Hepatocyte (in vitro differentiated cells): ENCODE data around the gene GZF1. TPM values are rescaled to one million over a fixed set of nuclear protein-coding genes. Genes with fewer than 3 reads are reported as not detected.

Source experiments
- DNase-seq: peaks from one replicate; pipeline ENCODE4 v3.0.0-alpha.2; 2016; ENCODE audit warnings: low spot score
- H2AFZ ChIP-seq: fragments of 200-600 bp; sonication (generic); 2 replicates; pipeline ENCODE4 v1.6.0; 2016; ENCODE audit warnings: antibody characterized with exemption, mild to moderate bottlenecking
- H3K27ac ChIP-seq: fragments of 200-600 bp; sonication (generic); 2 replicates; pipeline ENCODE4 v1.5.1; 2016; ENCODE audit warnings: mild to moderate bottlenecking
- H3K27me3 ChIP-seq: fragments of 200-600 bp; sonication (generic); 2 replicates; pipeline ENCODE4 v1.6.1; 2016
- H3K36me3 ChIP-seq: fragments of 200-600 bp; sonication (generic); replicated peaks from 2 replicates; pipeline ENCODE4 v1.5.1; 2016; ENCODE audit warnings: low read depth; ENCODE audit not compliant: insufficient read depth
- H3K4me1 ChIP-seq: fragments of 200-600 bp; sonication (generic); 2 replicates; pipeline ENCODE4 v1.5.1; 2016; ENCODE audit warnings: mild to moderate bottlenecking, moderate library complexity; ENCODE audit not compliant: insufficient read depth
- H3K4me2 ChIP-seq: fragments of 200-600 bp; sonication (generic); 2 replicates; pipeline ENCODE4 v1.6.0; 2016
- H3K4me3 ChIP-seq: fragments of 200-600 bp; sonication (generic); 2 replicates; pipeline ENCODE4 v1.5.1; 2016; ENCODE audit warnings: mild to moderate bottlenecking
- H3K79me2 ChIP-seq: fragments of 200-600 bp; sonication (generic); 2 replicates; pipeline ENCODE4 v1.6.0; 2017; ENCODE audit warnings: mild to moderate bottlenecking
- H3K9me2 ChIP-seq: fragments of 200-600 bp; sonication (generic); replicated peaks from 2 replicates; pipeline ENCODE4 v1.6.0; 2017; ENCODE audit warnings: mild to moderate bottlenecking; ENCODE audit not compliant: insufficient read depth
- H3K9me3 ChIP-seq: fragments of 200-600 bp; sonication (generic); 2 replicates; pipeline ENCODE4 v1.5.1; 2016; ENCODE audit warnings: low read depth, mild to moderate bottlenecking
- H4K20me1 ChIP-seq: fragments of 200-600 bp; sonication (generic); 2 replicates; pipeline ENCODE4 v1.6.0; 2016; ENCODE audit warnings: mild to moderate bottlenecking; ENCODE audit not compliant: insufficient read depth, poor library complexity, severe bottlenecking
- CTCF ChIP-seq: fragments of 200-600 bp; sonication (generic); IDR thresholded peaks from 2 replicates; pipeline ENCODE4 v1.5.1; 2016; ENCODE audit warnings: antibody characterized with exemption, mild to moderate bottlenecking; ENCODE audit not compliant: poor library complexity
- EZH2 ChIP-seq: fragments of 200-600 bp; sonication (generic); IDR thresholded peaks from 2 replicates; pipeline ENCODE4 v1.6.1; 2016; ENCODE audit warnings: antibody characterized with exemption, mild to moderate bottlenecking, borderline replicate concordance
- EZH2phosphoT487 ChIP-seq: fragments of 200-600 bp; sonication (generic); IDR thresholded peaks from one replicate; pipeline ENCODE4 v1.6.1; 2018; ENCODE audit warnings: antibody characterized with exemption, mild to moderate bottlenecking, low read depth, moderate library complexity; ENCODE audit not compliant: unreplicated experiment, severe bottlenecking
- WGBS: methylation state at CpG from one replicate; pipeline ENCODE4 v1.1.6; 2016; ENCODE audit warnings: low lambda C conversion rate; ENCODE audit errors: missing lambda C conversion rate; 5-methylcytosine and 5-hydroxymethylcytosine counted together
- polyA plus RNA-seq: library from polyadenylated mRNA; unstranded; fragments of >200 nt; fragmentation: Nextera tagmentation; extraction: Ambion mirVana; gene quantifications from 2 replicates; pipeline ENCODE4 v1.2.1, GENCODE V29; 2016
- total RNA-seq: library from RNA; depleted of rRNA; stranded (reverse); fragments of >200 nt; gene quantifications from 2 replicates; pipeline ENCODE4 v1.2.3, GENCODE V29; 2014

Gene GZF1
- total and polyA plus RNA-seq, 2 experiments from 2014 or later, result 8.8 to 17.8 TPM

GRCh38 chr20:23315099-23315498 lies 46.9 kb upstream of the GZF1 start:
- Histone ChIP-seq H3K36me3 (no peaks in the 10 kb centered on the region), H3K4me3 (no peak overlapping the region), H3K9me2 (no peaks in the 10 kb centered on the region), H4K20me1 (no peaks in the 10 kb centered on the region), H3K79me2 (no peaks in the 10 kb centered on the region), H3K27me3 (no peaks in the 10 kb centered on the region), H3K4me1 (no peaks in the 10 kb centered on the region), H3K9me3 (no peaks in the 10 kb centered on the region), H3K4me2 (no peak overlapping the region), H3K27ac (no peak overlapping the region), H2AFZ (no peak overlapping the region)
- TF ChIP-seq CTCF, result no peak
- TF ChIP-seq EZH2phosphoT487, result no peak
- no peak for TF ChIP-seq EZH2
- no peak for DNase-seq
- WGBS, result 81% methylated on average over 9 of the region's 9 CpGs

- no peak for TF ChIP-seq EZH2phosphoT487
- no peak for TF ChIP-seq CTCF
- Histone ChIP-seq H2AFZ (no peak overlapping the region), H3K79me2 (no peaks in the 10 kb centered on the region), H3K4me1 (no peaks in the 10 kb centered on the region), H3K36me3 (no peaks in the 10 kb centered on the region), H3K9me2 (no peaks in the 10 kb centered on the region), H3K4me3 (no peak overlapping the region), H3K27me3 (no peaks in the 10 kb centered on the region), H3K9me3 (no peaks in the 10 kb centered on the region), H3K4me2 (no peak overlapping the region), H3K27ac (no peak overlapping the region), H4K20me1 (no peaks in the 10 kb centered on the region)
- 100% methylated on average over 3 of the region's 3 CpGs for WGBS
- DNase-seq, result no peak
Measured at GRCh38 chr20:23316626-23317025, 45.4 kb upstream of the GZF1 start.

GRCh38 chr20:23317081-23317480 lies 44.9 kb upstream of the GZF1 start:
- TF ChIP-seq EZH2 (no peak), CTCF (no peak), EZH2phosphoT487 (no peak)
- Histone ChIP-seq H3K4me1 (no peaks in the 10 kb centered on the region), H3K4me2 (no peak overlapping the region), H3K27ac (no peak overlapping the region), H3K9me2 (no peaks in the 10 kb centered on the region), H4K20me1 (no peaks in the 10 kb centered on the region), H3K79me2 (no peaks in the 10 kb centered on the region), H2AFZ (no peak overlapping the region), H3K9me3 (no peaks in the 10 kb centered on the region), H3K27me3 (no peaks in the 10 kb centered on the region), H3K4me3 (no peak overlapping the region), H3K36me3 (no peaks in the 10 kb centered on the region)
- no peak for DNase-seq
- WGBS, result 92% methylated on average over 5 of the region's 5 CpGs

GRCh38 chr20:23318347-23318746 lies 43.6 kb upstream of the GZF1 start:
- no peaks in the 10 kb centered on the region for H3K4me1 ChIP-seq
- H3K9me2 ChIP-seq, result no peaks in the 10 kb centered on the region
- H3K4me3 ChIP-seq, result no peak overlapping the region
- DNase-seq, result no peak
- H3K79me2 ChIP-seq, result no peaks in the 10 kb centered on the region
- no peaks in the 10 kb centered on the region for H4K20me1 ChIP-seq
- H3K27ac ChIP-seq, result no peak overlapping the region
- H3K27me3 ChIP-seq, result no peaks in the 10 kb centered on the region
- WGBS, result 56% methylated on average over 5 of the region's 5 CpGs
- no peaks in the 10 kb centered on the region for H3K9me3 ChIP-seq
- no peak overlapping the region for H3K4me2 ChIP-seq
- no peaks in the 10 kb centered on the region for H3K36me3 ChIP-seq
- H2AFZ ChIP-seq, result no peak overlapping the region
- TF ChIP-seq EZH2phosphoT487, result no peak
